Liver (tissue), 3 donors: Measurements from ENCODE around the gene PYGB.

Experiments
- ATF3 ChIP-seq: IDR thresholded peaks from 2 replicates; pipeline ENCODE4 v1.6.1; 2016; ENCODE audit warnings: antibody characterized with exemption
- CTCF ChIP-seq: fragments of 150-350 bp; IDR thresholded peaks from 2 replicates; pipeline ENCODE4 v1.5.1; 2017; ENCODE audit warnings: improper control_type of control experiment, low read depth, low read length; ENCODE audit not compliant: missing input control
- EGR1 ChIP-seq, 2 donors: IDR thresholded peaks; 2 replicates each; pipeline ENCODE4 v1.6.1; 2016 to 2018; ENCODE audit warnings: antibody characterized with exemption in 2 of 2, low read depth in 2 of 2
- FOXA2 ChIP-seq: IDR thresholded peaks from 2 replicates; pipeline ENCODE4 v1.6.1; 2016; ENCODE audit warnings: antibody characterized with exemption
- RAD21 ChIP-seq, 2 donors: IDR thresholded peaks; 2 replicates each; pipeline ENCODE4 v1.6.1; 2016; ENCODE audit warnings: antibody characterized with exemption in 2 of 2, mild to moderate bottlenecking in 2 of 2
- REST ChIP-seq: IDR thresholded peaks from 2 replicates; pipeline ENCODE4 v1.6.1; 2016; ENCODE audit warnings: antibody characterized with exemption, mild to moderate bottlenecking
- SP1 ChIP-seq: IDR thresholded peaks from 2 replicates; pipeline ENCODE4 v1.6.1; 2018; ENCODE audit warnings: antibody characterized with exemption, mild to moderate bottlenecking
- YY1 ChIP-seq: IDR thresholded peaks from 2 replicates; pipeline ENCODE4 v1.6.1; 2016; ENCODE audit warnings: antibody characterized with exemption, mild to moderate bottlenecking
- donor health status: healthy.
- donor health status: healthy.

DNA sequence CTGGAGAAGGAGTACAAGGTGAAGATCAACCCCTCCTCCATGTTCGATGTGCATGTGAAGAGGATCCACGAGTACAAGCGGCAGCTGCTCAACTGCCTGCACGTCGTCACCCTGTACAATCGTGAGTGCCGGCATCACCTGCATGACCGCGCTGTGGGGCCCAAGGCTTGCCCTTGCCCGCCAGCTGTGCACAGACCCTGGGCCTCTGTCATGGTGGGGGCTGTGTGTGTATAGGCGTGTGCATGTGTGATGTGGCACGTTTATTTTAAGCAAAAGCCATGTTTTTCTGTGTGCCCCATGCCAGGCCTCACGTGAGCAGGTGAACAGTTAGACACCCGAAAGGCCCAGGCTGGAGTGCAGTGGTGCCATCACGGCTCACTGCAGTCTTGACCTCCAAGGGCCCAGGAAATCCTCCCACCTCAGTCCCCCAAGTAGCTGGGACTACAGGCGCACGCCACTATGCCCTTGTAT, 36.3 kb downstream of the PYGB start:
- TF ChIP-seq CTCF, result no peak
- TF ChIP-seq ATF3, result no peak
- TF ChIP-seq EGR1 (IDR thresholded peaks at IDR 0.05; ENCODE audit: low read depth in 2 of 2), result no peak
- TF ChIP-seq SP1, result no peak
- no peak for TF ChIP-seq RAD21 (IDR thresholded peaks at IDR 0.05)
- TF ChIP-seq REST, result no peak
- TF ChIP-seq YY1, result no peak
- TF ChIP-seq FOXA2, result no peak
